Activated T-helper 2 cell treated with anti-CD3 and anti-CD28 coated beads, Interferon-gamma antibody, Interleukin-2, Interleukin-4, amounts not matched to agents 10 μg/mL and 5 μg/mL and 100 μg/mL, durations not matched to agents 14 hours and 24 hours and 36 hours (primary cell): ENCODE measurements around the gene NUDT6. TPM values are rescaled to one million over a fixed set of nuclear protein-coding genes. Genes with fewer than 3 reads are reported as not detected.
A peak's percentile ranks its signal among the peaks of the same experiment; 100 is the strongest.
"Not testable (repeated sequence)": the region's sequence is repeated elsewhere in the genome, so short reads cannot be mapped to it uniquely, and the experiment has no call there.

Experiments used
- DNase-seq: peaks from one replicate; pipeline ENCODE4 v3.0.0; 2021; ENCODE audit warnings: low spot score
- H3K27ac Mint-ChIP-seq: one replicate; pipeline ENCODE4 v1.8.0; 2021; ENCODE audit warnings: mixed read lengths
- H3K27me3 Mint-ChIP-seq: one replicate; pipeline ENCODE4 v1.8.0; 2021; ENCODE audit warnings: low read depth, mixed read lengths
- H3K36me3 Mint-ChIP-seq: one replicate; pipeline ENCODE4 v1.8.0; 2021; ENCODE audit warnings: low read depth, mixed read lengths
- H3K4me1 Mint-ChIP-seq: one replicate; pipeline ENCODE4 v1.8.0; 2021; ENCODE audit warnings: low read depth, mixed read lengths
- H3K4me3 Mint-ChIP-seq: one replicate; pipeline ENCODE4 v1.8.0; 2021; ENCODE audit warnings: low read depth, mild to moderate bottlenecking, moderate library complexity, mixed read lengths
- H3K9me3 Mint-ChIP-seq: one replicate; pipeline ENCODE4 v1.8.0; 2021; ENCODE audit warnings: mixed read lengths
- intact Hi-C: fragments of 100-400 bp; cut with micrococcal nuclease; formaldehyde crosslinking; loops from one replicate; pipeline ENCODE4 v1.15.1; 2023
- total RNA-seq: library from RNA; stranded (reverse); gene quantifications from 2 replicates; pipeline ENCODE4 v1.2.3, GENCODE V29; 2022

The NUDT6 gene
- total RNA-seq, 1 donor from 2014 or later = 8.5 TPM

GRCh38 chr4:122945136-122945535 is 22.7 kb upstream of the NUDT6 start:
- H3K4me3 Mint-ChIP-seq, H3K4me1 Mint-ChIP-seq, H3K27ac Mint-ChIP-seq: not testable (repeated sequence)

GRCh38 chr4:122932763-122933162 is 10.4 kb upstream of the NUDT6 start:
- intact Hi-C loops = no loop called here
- H3K27me3 Mint-ChIP-seq = no peaks in the 10 kb centered on the region
- no peak overlapping the region for H3K4me3 Mint-ChIP-seq
- H3K4me1 Mint-ChIP-seq = peaks cover 12% of the 10 kb centered on the region
- DNase-seq = no peak
- H3K36me3 Mint-ChIP-seq = peaks cover 54% of the 10 kb centered on the region
- H3K9me3 Mint-ChIP-seq = no peaks in the 10 kb centered on the region
- H3K27ac Mint-ChIP-seq = peak overlapping the region; percentile 2

More at GRCh38 chr4:122945136-122945535, 22.7 kb upstream of the NUDT6 start:
- DNase-seq, intact Hi-C loops, H3K9me3 Mint-ChIP-seq, H3K27me3 Mint-ChIP-seq: not testable (repeated sequence)
- H3K36me3 Mint-ChIP-seq = peaks cover 55% of the 10 kb centered on the region

GRCh38 chr4:122930862-122931261 is 8.5 kb upstream of the NUDT6 start:
- DNase-seq = no peak
- no peaks in the 10 kb centered on the region for H3K27me3 Mint-ChIP-seq
- no peak overlapping the region for H3K4me3 Mint-ChIP-seq
- no peak overlapping the region for H3K27ac Mint-ChIP-seq
- intact Hi-C loops = no loop called here
- H3K9me3 Mint-ChIP-seq = no peaks in the 10 kb centered on the region
- H3K36me3 Mint-ChIP-seq = peaks cover 45% of the 10 kb centered on the region
- H3K4me1 Mint-ChIP-seq = peaks cover 12% of the 10 kb centered on the region

GRCh38 chr4:122928930-122929329 is 6.5 kb upstream of the NUDT6 start:
- no peaks in the 10 kb centered on the region for H3K9me3 Mint-ChIP-seq
- intact Hi-C loops = no loop called here
- H3K36me3 Mint-ChIP-seq = peaks cover 30% of the 10 kb centered on the region
- H3K27ac Mint-ChIP-seq = no peak overlapping the region
- H3K4me1 Mint-ChIP-seq = no peaks in the 10 kb centered on the region
- no peaks in the 10 kb centered on the region for H3K27me3 Mint-ChIP-seq
- H3K4me3 Mint-ChIP-seq = no peak overlapping the region
- no peak for DNase-seq

GRCh38 chr4:122922877-122923511 is 597 bp upstream of the NUDT6 start:
- peaks cover 15% of the 10 kb centered on the region for H3K4me1 Mint-ChIP-seq
- no peaks in the 10 kb centered on the region for H3K9me3 Mint-ChIP-seq
- no peaks in the 10 kb centered on the region for H3K36me3 Mint-ChIP-seq
- H3K27me3 Mint-ChIP-seq = no peaks in the 10 kb centered on the region
- H3K4me3 Mint-ChIP-seq = peak overlapping the region; percentile 95
- intact Hi-C loops = loop anchor here (1.0 to 5.0 kb wide), 9 partner anchors 95 to 973 kb away; partner anchors contain the start of genes BBS12, IL2 and SPRY1
- peak; percentile 88 for DNase-seq
- peak overlapping the region; percentile 97 for H3K27ac Mint-ChIP-seq

GRCh38 chr4:122921300-122921699 is 1.1 kb downstream of the NUDT6 start:
- intact Hi-C loops = loop anchor here (5.0 kb wide), 3 partner anchors 379 to 476 kb away; partner anchors contain the start of genes IL2 and SPRY1
- Mint-ChIP-seq H3K36me3 (peaks cover 6% of the 10 kb centered on the region), H3K9me3 (no peaks in the 10 kb centered on the region), H3K27me3 (no peaks in the 10 kb centered on the region), H3K4me3 (peak overlapping the region; percentile 46), H3K27ac (no peak overlapping the region), H3K4me1 (peaks cover 15% of the 10 kb centered on the region)
- DNase-seq = no peak

- no peaks in the 10 kb centered on the region for H3K27me3 Mint-ChIP-seq
- no peak for DNase-seq
- peak overlapping the region; percentile 32 for H3K4me3 Mint-ChIP-seq
- H3K9me3 Mint-ChIP-seq = no peaks in the 10 kb centered on the region
- peaks cover 15% of the 10 kb centered on the region for H3K4me1 Mint-ChIP-seq
- intact Hi-C loops = loop anchor here (5.0 kb wide), 3 partner anchors 378 to 477 kb away; partner anchors contain the start of genes IL2 and SPRY1
- no peak overlapping the region for H3K27ac Mint-ChIP-seq
- H3K36me3 Mint-ChIP-seq = peaks cover 9% of the 10 kb centered on the region
Observed at GRCh38 chr4:122920473-122920872, 1.9 kb downstream of the NUDT6 start.

- Mint-ChIP-seq H3K4me1 (peaks cover 13% of the 10 kb centered on the region), H3K27ac (no peak overlapping the region), H3K9me3 (no peaks in the 10 kb centered on the region), H3K4me3 (no peak overlapping the region), H3K27me3 (no peaks in the 10 kb centered on the region), H3K36me3 (peaks cover 10% of the 10 kb centered on the region)
- no peak for DNase-seq
- intact Hi-C loops = no loop called here
Observed at GRCh38 chr4:122917731-122918130, 4.7 kb downstream of the NUDT6 start.

- Mint-ChIP-seq H3K4me3 (no peak overlapping the region), H3K4me1 (peaks cover 4% of the 10 kb centered on the region), H3K27me3 (no peaks in the 10 kb centered on the region), H3K36me3 (peaks cover 23% of the 10 kb centered on the region), H3K27ac (no peak overlapping the region), H3K9me3 (no peaks in the 10 kb centered on the region)
- no peak for DNase-seq
- intact Hi-C loops = no loop called here
Observed at GRCh38 chr4:122914938-122915337, 7.5 kb downstream of the NUDT6 start.

- H3K9me3 Mint-ChIP-seq = no peaks in the 10 kb centered on the region
- no peak overlapping the region for H3K27ac Mint-ChIP-seq
- H3K4me1 Mint-ChIP-seq = no peaks in the 10 kb centered on the region
- no peaks in the 10 kb centered on the region for H3K27me3 Mint-ChIP-seq
- intact Hi-C loops = no loop called here
- no peak overlapping the region for H3K4me3 Mint-ChIP-seq
- DNase-seq = no peak
- peaks cover 23% of the 10 kb centered on the region for H3K36me3 Mint-ChIP-seq
Observed at GRCh38 chr4:122914292-122914904, 8.0 kb downstream of the NUDT6 start.

GRCh38 chr4:122912810-122913575 is 9.4 kb downstream of the NUDT6 start:
- H3K36me3 Mint-ChIP-seq = peaks cover 26% of the 10 kb centered on the region
- no peak for DNase-seq
- no peak overlapping the region for H3K27ac Mint-ChIP-seq
- no peaks in the 10 kb centered on the region for H3K27me3 Mint-ChIP-seq
- H3K9me3 Mint-ChIP-seq = no peaks in the 10 kb centered on the region
- H3K4me3 Mint-ChIP-seq = no peak overlapping the region
- no peaks in the 10 kb centered on the region for H3K4me1 Mint-ChIP-seq
- intact Hi-C loops = no loop called here

GRCh38 chr4:122911588-122911987 is 10.8 kb downstream of the NUDT6 start:
- Mint-ChIP-seq H3K9me3 (no peaks in the 10 kb centered on the region), H3K27me3 (no peaks in the 10 kb centered on the region), H3K4me1 (no peaks in the 10 kb centered on the region), H3K27ac (no peak overlapping the region), H3K4me3 (no peak overlapping the region), H3K36me3 (peaks cover 25% of the 10 kb centered on the region)
- intact Hi-C loops = no loop called here
- no peak for DNase-seq

- H3K4me1 Mint-ChIP-seq = no peaks in the 10 kb centered on the region
Observed at GRCh38 chr4:122909683-122910082, 12.7 kb downstream of the NUDT6 start.

More at GRCh38 chr4:122909683-122910082, 12.7 kb downstream of the NUDT6 start:
- no peak for DNase-seq
- Mint-ChIP-seq H3K36me3 (peaks cover 26% of the 10 kb centered on the region), H3K9me3 (no peaks in the 10 kb centered on the region), H3K4me3 (no peak overlapping the region), H3K27me3 (no peaks in the 10 kb centered on the region), H3K27ac (no peak overlapping the region)
- intact Hi-C loops = no loop called here
